GM21360 (cell line): ENCODE measurements around the gene LRMDA.
"Not testable (repeated sequence)": the region's sequence is repeated elsewhere in the genome, so short reads cannot be mapped to it uniquely, and the experiment has no call there.

Experiments used
- ATAC-seq: cut with Tn5 transposase; IDR thresholded peaks from one replicate; pipeline ENCODE4 v1.9.1; 2021; ENCODE audit warnings: mild to moderate bottlenecking, moderate library complexity; ENCODE audit not compliant: unreplicated experiment

Gene LRMDA

GRCh38 chr10:76582531-76582930 is 1151.1 kb downstream of the LRMDA start:
- no peak for ATAC-seq

- ATAC-seq: no peak
Observed at GRCh38 chr10:76583711-76584161, 1152.3 kb downstream of the LRMDA start.

- not testable (repeated sequence) for ATAC-seq
Observed at GRCh38 chr10:76584466-76584865, 1153.0 kb downstream of the LRMDA start.
